ENCODE data around the gene ESRRA.

The ESRRA gene

DNA sequence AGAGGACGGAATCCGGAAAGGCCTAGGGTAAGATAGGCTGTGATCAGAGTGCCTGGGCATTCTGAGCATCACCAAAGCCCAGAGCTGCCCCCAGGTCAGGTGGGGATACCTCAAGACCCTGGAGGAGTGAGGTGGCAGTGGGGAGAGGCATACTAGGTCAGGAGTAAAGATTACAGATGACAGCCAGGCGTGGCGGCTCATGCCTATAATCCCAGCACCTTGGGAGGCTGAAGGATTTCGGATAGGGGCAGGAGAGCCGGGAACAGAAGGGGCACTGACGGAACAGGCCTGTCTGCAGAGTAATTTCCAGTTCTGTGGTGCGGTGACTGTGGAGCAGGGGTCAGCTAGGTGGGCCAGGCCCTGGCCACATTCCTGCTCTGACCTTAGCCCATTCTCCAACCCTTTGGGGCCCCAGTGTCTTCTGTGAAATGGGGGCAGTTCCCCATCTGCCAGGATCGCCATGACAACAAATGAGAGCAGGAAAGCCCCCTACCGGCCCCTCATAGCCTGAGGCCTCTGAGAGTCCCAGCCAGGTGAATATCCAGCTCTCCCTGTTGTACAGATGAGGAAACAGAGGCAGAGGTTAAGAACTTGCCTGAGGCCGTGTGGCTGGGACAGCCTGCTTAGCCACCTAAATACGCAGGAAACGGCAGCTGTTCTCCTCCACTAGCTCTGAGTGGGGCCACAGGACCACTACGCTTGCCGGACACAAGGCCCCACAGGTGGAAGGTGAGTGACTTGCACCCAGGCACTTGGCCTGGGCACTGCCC lies 30.1 kb upstream of the ESRRA start:
- DNase-seq (ENCODE audit: low read depth in 3 of 3, low spot score in 1 of 3), result no peak

DNA sequence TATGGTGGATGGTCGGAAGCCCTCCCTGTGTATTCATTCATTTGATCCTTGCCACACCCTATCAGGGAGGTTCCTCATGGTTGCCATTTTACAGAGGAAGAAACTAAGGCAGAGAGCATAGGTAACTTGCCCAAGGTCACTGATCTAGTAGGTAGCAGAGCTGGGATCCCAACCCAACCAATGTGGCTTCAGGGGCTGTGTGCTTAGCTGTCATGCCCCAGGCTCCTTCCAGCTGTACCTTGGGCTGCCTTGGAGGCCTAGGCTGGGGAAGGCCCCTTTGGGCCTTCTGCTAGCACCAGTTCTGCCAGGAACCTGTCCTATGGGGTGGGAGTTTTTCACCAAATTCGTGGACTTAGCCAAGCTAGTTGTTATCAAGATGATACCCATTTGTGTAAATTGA lies 29.5 kb upstream of the ESRRA start:
- no peak for DNase-seq (ENCODE audit: low read depth in 3 of 3, low spot score in 1 of 3)

DNA sequence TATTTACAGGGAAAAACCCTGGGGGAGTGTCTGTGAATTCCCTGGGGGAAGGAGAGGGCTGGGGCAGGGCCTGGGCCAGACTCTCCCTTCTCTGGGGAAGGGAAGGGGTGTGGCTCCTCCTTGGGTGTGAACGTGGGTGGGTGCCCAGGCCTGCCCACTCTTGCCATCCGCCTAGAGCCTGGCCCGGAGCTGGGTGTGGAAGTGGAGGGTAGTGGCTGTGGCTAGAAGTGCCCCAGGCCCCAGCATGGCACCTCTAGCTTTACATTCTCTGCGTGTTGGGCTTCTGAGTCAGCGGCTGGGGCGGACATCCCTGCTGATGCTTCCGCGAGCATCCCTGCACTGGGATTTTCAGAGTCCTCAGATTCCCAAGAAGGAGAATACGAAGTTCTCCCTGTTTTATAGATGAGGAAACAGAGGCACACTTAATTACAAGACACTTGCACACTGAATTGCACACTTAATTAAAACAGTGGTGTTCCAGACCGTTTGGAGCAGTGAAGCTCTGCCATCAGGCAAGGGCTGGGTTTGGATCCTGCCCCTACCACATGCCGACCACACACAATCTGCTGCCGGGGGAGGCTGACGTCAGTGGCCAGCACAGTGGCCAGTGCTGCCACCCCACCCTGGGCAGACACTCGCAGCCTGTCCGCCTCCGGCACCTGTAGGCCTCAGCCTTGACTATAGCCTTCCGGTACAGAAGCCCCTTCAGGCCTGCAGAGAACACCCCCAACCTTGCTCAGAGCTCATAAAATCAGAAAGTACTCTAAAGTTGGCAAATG lies 28.5 kb upstream of the ESRRA start:
- no peak for DNase-seq (ENCODE audit: low read depth in 3 of 3, low spot score in 1 of 3)

DNA sequence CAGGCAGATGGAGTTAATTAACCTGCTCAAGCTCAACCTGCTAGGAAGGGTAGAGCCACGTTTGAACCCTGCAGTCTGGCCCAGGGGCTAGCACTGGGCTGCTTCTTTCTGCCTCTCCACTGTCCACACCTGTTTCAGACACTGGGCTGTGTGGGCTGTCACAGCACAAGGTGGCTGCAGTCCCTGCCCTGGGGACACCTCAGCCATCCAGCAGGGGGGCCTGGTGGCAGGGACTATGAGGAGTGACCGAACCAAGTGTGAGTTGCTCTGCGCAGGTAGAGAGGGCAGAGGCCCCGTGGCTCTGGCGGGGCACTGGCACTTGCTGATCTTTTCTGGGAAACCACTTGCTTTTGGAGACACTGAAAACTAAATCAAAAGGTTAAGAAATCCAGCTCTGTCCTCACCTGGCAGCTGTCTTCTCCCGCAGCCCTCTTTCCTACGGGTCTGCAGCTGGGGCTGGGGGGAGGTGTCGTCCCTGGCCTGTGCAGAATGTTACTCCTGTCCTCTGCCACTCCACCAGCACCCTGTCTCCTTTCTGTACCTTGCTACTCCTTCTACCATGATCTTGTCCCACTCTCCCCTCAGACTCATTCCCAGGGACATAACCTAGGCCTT lies 26.6 kb upstream of the ESRRA start:
- DNase-seq (ENCODE audit: low read depth in 3 of 3, low spot score in 1 of 3), result no peak

DNA sequence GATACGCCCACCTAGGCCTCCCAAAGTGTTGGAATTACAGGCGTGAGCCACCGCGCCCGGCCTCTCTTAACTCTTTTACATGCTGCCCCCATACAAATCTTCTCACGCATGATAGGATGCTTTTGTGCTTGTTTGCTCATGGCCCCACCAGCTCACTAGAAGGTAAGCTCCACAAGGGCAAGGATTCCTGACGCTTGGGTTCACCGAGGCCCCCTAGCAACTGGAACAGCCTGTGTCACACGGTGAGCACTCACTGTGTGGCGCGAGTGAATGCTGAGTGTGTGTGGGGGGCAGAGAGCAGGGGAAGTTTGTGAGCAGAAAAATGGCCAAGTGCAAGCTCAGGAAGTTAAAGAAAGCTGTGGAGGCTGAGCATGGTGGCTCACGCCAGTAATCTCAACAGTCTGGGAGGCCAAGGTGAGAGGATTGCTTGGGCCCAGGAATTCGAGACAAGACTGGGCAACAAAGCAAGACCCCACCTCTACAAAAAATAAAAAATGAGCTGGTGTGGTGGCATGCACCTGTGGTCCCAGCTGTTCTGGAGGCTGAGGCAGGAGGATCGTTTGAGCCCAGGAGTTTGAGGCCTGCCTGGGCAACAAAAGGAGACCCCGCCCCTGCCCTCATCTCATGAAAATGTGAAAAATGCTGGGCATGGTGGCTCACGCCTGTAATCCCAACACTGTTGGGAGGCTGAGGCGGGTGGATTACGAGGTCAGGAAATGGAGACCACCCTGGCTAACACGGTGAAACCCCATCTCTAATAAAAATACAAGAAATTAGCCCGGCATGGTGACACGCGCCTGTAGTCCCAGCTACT lies 23.2 kb upstream of the ESRRA start:
- no peak for DNase-seq (ENCODE audit: low read depth in 3 of 3, low spot score in 1 of 3)

DNA sequence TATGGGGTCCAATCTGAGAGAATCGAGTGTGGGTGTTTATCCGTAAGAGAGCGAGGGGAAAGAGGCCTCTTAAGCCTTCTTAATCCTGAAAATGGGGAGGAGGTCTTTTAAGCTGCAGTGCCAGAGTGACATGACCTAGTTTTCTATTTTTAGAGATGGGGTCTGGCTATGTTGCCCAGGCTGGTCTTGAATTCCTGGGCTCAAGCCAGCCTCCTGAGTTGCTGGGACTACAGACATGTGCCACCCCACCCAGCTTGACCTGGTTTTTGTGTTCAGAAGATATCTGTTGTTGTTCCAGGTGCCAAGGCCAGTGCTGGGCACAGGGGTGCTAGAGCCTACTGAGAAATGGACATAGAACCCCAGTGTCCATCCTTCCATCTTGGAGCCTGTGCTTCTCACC lies 22.2 kb upstream of the ESRRA start:
- no peak for DNase-seq (ENCODE audit: low read depth in 3 of 3, low spot score in 1 of 3)

DNA sequence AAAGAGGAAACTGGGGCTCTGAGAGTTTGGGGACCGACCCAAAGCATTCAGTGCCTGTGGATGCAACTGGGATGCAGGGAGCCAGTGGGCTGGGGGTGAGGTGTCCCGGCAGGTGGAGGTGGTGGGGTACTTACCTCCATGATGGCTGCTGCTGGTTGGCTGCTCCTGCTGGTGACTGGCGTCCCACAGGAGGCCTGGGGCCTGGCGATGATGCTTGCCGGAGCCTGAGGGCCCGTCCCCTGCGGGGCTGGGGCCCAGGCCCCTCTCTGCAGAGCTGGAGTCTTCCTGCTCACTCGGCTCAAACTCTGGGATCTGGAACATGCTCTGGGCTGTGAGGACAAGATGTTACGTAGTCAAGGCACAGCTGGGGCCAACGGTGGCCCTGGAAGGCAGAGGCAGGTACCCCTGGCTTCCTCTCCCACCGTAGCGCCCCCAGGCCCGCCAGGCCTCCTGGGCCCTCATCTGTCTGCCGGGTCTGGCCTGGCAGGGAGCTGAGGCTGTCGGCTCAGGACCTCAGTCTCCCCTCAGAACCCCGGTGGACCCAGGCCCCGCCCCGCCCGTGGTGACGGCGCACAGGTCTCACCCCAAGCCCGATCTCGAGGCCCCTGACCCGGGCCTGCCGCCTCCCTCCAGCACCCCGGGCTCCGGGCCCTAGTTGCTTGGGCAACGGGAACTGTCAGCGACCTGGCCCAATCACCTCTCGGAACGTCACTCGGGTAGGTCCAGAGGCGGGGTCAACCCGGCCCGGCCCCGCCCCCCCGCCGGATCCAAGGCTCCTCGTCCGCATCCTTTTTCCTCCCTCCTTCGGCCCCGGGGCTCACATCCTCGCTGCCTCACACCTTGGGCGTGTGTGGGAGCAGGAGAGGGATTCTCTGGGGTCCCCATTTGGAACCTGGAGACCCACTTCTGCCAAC lies 21.0 kb upstream of the ESRRA start, which contains the start of gene BAD:
Gene BAD, minus strand, starts transcription at position 618 of the 914 bp plus-strand sequence. Its CDS starts 297 bp downstream, at position 321.
- peak; percentile 82 to 91 (median 85) for DNase-seq (ENCODE audit: low read depth in 3 of 3, low spot score in 1 of 3)

DNA sequence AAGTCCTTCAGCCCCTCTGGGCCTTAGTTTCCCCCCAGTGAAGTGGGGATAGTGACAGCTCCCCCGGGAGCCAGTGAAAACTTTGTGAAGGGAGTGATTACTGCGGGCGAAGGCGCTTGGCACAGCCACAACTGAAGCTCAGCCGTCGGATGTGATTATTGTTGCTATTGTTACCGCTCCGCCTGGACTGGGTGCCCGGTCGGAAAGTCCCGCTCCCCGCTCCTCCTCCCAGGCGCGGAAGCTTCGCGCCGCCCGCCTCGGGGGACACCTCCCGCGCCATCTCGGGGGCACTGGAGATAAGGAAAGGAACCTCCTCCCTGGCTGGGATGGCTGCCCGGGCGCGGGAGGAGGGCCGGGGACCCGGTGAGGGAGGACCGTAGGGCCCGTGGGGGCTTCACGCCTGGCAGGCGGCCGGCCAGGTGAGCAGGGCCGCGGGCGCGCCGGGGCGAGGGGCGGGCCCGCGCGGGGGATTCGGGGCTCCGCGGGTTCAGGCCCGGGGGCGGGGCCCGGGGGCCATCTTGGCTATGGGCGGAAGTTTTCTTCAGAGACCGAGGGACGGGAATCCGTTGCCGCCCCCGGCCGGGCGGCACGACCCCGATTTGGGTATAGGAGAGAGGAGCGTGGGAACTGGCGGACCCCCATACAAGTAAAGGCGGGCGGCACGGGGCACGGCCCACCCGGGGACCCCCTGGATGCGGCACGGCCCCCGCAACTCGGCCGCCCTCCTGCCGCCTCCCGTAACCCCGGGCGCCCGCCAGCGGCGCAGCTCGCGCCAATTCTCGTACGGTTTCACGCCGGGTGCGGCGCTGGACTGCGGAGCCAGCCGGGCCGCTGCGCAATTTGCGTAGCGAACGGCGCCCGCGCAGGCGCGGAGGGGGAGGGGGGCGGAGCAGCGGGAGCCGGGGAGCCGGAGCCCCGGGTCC lies 20.1 kb upstream of the ESRRA start, which contains the start of gene GPR137:
Gene GPR137, plus strand, starts transcription at position 887 of the 923 bp plus-strand sequence. CDS start 677 bp downstream, outside the sequence.
- peak; percentile 75 to 96 (median 85) for DNase-seq (ENCODE audit: low read depth in 3 of 3, low spot score in 1 of 3)

DNA sequence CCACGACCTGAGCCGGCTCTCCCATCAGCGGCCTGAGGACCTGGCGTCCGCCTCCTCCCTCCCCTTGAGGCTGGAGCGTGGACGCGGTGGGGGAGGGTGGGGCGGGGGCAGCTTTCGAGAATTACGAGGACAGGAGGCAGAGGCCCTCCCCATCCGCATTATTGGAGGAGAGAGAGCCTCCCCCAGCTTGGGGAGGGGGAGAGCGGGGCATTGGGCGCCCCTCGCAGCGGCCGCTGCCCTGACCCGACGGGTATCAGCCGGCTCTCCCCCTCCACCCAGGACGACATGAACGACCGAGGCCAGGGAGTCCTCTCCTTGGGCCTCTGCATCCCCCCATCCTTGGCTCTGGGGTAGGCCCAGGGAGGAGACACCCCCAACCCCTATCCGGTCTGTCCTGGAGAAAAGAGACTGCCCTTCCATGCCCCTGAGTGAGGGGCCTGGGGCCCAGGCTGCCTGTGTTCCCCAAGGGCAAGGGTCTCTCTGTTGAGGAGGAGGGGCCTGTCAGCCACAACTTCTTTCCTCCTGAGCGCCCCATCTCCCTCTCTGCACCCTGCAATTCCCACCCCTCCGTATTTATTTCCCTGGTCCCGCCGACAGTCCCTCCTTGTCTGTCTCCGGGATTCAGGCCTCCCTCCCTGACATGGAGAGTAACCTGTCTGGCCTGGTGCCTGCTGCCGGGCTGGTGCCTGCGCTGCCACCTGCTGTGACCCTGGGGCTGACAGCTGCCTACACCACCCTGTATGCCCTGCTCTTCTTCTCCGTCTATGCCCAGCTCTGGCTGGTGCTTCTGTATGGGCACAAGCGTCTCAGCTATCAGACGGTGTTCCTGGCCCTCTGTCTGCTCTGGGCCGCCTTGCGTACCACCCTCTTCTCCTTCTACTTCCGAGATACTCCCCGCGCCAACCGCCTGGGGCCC lies 19.2 kb upstream of the ESRRA start:
- DNase-seq (ENCODE audit: low read depth in 3 of 3, low spot score in 1 of 3), result no peak

DNA sequence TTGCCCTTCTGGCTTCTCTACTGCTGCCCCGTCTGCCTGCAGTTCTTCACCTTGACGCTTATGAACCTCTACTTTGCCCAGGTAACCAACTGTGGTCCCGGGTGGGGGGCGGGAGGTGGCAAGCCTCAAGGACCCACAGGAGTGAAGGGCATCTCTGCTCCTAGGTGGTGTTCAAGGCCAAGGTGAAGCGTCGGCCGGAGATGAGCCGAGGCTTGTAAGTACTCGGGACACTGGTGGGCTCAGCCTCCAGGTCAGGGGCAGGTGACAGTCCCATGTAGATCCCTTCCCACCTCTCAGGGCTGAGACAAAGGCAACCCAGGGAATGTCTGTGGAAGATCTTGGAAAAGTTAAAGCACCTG lies 18.5 kb upstream of the ESRRA start:
- DNase-seq (ENCODE audit: low read depth in 3 of 3, low spot score in 1 of 3), result no peak

DNA sequence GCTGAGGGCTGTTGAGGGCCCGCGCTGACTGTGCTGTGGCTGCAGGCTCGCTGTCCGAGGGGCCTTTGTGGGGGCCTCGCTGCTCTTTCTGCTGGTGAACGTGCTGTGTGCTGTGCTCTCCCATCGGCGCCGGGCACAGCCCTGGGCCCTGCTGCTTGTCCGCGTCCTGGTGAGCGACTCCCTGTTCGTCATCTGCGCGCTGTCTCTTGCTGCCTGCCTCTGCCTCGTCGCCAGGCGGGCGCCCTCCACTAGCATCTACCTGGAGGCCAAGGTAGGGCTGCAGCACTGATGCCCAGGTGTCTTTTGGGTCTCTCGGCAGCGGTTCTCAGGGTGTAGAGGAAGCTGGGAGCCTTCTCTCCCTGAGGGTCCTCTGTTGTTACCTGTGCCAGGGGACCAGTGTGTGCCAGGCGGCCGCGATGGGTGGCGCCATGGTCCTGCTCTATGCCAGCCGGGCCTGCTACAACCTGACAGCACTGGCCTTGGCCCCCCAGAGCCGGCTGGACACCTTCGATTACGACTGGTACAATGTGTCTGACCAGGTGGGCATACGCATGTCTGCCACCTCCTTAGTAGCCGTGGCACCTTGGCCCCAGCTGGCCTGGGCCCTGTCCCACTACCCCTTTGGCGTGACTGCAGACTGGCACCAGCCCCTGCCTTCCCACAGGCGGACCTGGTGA lies 17.5 kb upstream of the ESRRA start:
- no peak for DNase-seq (ENCODE audit: low read depth in 3 of 3, low spot score in 1 of 3)

DNA sequence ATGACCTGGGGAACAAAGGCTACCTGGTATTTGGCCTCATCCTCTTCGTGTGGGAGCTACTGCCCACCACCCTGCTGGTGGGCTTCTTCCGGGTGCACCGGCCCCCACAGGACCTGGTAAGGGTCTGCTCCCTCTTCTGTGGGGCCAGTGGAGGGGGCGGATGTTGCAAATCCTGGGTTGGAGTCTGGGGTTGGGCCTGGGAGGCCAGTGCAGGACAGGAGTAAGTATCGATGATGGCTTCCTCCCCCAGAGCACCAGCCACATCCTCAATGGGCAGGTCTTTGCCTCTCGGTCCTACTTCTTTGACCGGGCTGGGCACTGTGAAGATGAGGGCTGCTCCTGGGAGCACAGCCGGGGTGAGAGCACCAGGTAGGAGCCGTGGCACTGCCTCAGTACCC lies 17.0 kb upstream of the ESRRA start:
- DNase-seq (ENCODE audit: low read depth in 3 of 3, low spot score in 1 of 3), result no peak

DNA sequence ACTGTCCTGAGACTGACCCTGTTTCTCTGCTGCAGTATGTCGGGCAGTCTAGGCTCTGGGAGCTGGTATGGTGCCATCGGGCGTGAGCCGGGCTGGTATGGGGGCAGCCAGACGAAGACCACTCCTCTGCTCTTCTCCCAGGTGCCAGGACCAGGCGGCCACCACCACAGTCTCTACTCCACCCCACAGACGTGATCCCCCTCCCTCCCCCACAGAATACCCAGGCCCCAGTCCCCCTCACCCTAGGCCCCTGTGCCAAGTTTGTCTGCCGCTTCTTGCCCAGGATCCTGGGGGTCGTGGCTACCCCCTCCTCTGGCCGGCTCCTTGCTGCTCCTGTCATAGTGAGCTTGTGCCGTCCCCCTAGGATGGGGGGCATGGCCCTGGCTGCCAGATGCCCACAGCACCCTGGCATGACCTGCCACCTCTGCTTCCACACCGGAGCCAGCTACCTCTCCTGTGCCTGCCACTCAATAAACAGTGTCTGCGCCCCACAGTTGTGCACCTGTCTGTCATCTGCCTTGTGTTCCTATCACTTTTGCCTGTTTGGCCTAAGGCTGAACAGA lies 16.2 kb upstream of the ESRRA start:
- DNase-seq (ENCODE audit: low read depth in 3 of 3, low spot score in 1 of 3), result no peak

DNA sequence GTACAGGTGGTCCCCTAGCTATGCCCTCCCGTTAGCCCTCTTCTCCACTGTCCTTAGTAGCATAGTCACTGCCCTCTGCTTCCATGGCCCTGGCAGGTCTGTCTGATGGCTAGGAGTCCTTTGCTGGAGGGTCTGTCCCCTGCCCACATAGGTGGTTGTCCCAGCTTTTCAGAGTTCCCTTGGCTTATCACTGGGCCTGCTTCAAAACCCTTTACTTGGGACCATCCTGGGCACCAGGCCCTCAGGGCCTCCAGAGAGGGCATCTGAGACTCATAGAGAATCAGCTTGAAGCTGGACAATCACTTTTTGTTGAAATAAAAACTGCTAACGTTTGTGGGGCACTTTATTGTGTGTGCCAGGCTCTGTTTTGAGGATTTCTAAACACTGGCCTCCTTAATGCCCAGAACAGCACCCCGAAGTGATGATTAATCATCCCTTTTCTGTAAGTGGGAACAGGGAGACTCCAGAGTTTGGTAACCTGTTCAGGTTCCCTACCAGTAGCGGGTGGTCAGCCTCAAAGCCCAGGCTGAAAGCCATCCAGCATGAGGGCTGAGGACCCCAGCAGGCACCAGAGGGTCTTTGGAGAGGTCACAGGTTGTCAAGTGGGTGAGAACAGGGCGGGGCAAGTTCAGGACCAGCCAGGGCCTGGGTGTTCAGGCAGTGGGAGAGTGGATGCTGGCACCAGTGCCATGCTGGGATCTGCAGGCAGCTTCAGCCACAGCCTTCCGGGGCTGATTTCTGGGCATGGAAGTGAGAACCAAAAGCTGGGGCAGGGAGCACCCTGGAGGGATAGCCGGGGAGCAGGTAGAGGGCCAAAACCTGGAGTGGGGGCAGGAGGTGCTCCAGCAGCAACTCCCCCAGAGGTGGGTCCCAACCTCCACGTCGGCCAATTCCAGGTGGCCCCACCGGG lies 14.7 kb upstream of the ESRRA start:
- DNase-seq (ENCODE audit: low read depth in 3 of 3, low spot score in 1 of 3), result no peak

DNA sequence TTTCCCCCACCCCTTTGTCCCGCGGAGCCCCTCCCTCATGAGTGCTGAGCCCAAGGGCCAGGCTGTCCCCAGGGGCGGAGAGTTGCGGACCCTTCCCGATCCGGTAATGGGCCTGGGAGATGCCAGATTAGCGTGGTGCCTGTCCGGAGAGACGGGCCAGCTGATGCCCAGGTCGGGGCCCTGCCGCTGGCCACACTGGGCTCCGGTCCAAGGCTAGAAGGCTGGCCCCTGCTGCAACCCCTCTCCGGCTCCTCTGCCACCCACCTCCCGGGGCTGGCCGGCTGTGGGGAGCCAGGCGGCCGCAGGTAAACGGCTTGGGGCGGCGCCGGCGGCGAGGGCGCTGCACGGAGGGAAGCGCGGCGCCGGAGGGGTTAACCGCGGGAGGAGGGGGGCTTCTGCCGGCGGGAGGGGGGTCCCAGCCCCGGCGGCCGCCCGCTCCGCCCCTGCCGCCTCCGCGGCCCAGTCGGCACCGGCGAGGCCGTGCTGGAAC lies 14.0 kb upstream of the ESRRA start, which contains the start of gene KCNK4:
Gene KCNK4, plus strand, starts transcription at position 41 of the 490 bp plus-strand sequence. CDS start 1,717 bp downstream, outside the sequence.
- DNase-seq (ENCODE audit: low read depth in 3 of 3, low spot score in 1 of 3), result no peak

Measured in stimulated activated CD4-positive, alpha-beta T cell treated with anti-CD3 and anti-CD28 coated beads, TNF-alpha, amount 100 ng/mL, for 1 hour (primary cell).